Stimulated activated naive CD8-positive, alpha-beta T cell treated with anti-CD3 and anti-CD28 coated beads, Interleukin-15, amount 100 ng/mL, for 72 hours (primary cell): ENCODE results near the gene GPS1.
A peak's percentile ranks its signal among the peaks of the same experiment; 100 is the strongest.

Experiments used
- ATAC-seq: fragments of 150-1000 bp; cut with Tn5 transposase; 2 replicates; pipeline ENCODE4 v1.10.0; 2021; ENCODE audit warnings: mild to moderate bottlenecking, moderate library complexity
- DNase-seq, 2 donors: peaks; one replicate each; pipeline ENCODE4 v3.0.0; 2021 to 2022
- H3K27ac Mint-ChIP-seq, 2 donors: one replicate each; pipeline ENCODE4 v1.8.0; 2022; ENCODE audit warnings: mild to moderate bottlenecking in 2 of 2, mixed read lengths in 2 of 2, moderate library complexity in 2 of 2
- H3K27me3 Mint-ChIP-seq: one replicate; pipeline ENCODE4 v1.8.0; 2022; ENCODE audit warnings: mixed read lengths
- H3K4me1 Mint-ChIP-seq: one replicate; pipeline ENCODE4 v1.8.0; 2022; ENCODE audit warnings: mild to moderate bottlenecking, mixed read lengths
- H3K4me3 Mint-ChIP-seq, 2 donors: one replicate each; pipeline ENCODE4 v1.8.0; 2022; ENCODE audit warnings: mild to moderate bottlenecking in 2 of 2, mixed read lengths in 2 of 2, moderate library complexity in 1 of 2
- H3K9me3 Mint-ChIP-seq, 2 donors: one replicate each; pipeline ENCODE4 v1.8.0; 2022; ENCODE audit warnings: mixed read lengths in 2 of 2

GPS1 gene

DNA sequence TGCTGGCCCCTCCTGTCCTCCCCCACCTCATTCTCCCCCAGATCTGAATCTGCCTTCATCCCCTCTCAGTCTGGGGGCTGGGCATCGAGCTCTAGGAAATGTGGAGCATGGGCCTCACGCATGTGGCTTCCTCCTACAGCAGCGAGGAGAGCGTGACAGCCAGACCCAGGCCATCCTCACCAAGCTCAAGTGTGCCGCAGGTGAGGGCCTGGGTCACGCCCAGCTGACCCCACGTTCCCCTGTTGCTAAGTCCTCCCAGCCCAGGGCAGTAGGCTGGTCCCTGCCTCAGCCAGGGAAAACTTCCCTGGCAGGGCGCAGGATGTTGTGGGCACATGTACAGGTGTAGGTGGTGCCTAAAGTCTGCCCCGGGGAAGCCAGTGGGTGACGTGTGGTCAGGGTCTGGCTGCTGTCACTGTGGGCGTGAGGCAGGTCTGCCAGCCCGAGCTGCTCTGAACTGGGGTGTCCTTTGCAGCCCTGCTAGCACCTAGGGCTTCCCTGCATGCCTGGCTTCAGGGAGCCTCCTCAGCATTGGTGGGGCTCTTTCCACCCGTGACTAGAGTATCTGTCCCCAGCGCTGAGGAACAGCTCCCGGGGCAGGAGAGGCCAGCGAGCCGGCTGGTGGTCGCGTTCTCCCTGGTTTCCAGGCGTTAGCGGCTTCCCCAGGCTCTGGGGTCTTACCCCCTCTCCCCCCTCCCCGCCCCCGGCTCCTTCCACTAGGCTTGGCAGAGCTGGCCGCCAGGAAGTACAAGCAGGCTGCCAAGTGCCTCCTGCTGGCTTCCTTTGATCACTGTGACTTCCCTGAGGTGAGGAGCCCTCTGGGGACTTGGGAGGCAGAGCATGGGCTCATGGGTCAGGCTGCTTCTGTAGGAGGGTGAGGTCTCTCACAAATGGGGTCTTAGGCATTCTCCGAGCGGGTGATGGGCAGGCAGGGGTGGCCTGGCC, 3.6 kb downstream of the GPS1 start:
- Mint-ChIP-seq H3K4me1 (peaks cover 33% of the 10 kb centered on the region), H3K27ac (peak overlapping the region; percentile 13 to 78), H3K4me3 (peak overlapping the region in 1 of 2 donors; percentile 39), H3K9me3 (no peaks in the 10 kb centered on the region), H3K27me3 (no peaks in the 10 kb centered on the region)
- ATAC-seq (no peak), DNase-seq (no peak)

DNA sequence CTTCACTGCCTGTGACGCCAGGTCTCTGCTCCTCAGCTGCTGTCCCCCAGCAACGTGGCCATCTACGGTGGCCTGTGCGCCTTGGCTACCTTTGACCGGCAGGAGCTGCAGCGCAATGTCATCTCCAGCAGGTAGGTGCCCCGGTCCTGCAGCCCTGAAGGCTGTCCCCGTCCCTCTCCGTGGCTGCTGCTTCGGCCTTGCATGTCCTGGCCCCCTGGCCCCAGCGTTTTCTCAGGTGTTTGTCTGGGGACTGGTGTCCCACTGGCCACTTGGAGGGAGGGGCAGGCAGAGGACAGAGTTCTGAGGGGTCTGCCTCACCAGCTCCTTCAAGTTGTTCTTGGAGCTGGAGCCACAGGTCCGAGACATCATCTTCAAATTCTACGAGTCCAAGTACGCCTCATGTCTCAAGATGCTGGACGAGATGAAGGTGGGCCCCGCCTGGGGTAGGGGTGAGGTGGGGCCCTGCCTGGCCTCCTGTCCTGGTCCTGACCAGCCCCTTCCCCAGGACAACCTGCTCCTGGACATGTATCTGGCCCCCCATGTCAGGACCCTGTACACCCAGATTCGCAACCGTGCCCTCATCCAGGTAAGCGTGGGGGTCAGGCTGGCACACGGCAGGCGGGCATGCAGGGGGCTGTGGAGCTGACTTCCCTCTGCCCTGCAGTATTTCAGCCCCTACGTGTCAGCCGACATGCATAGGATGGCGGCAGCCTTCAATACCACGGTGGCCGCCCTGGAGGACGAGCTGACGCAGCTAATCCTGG, 4.4 kb downstream of the GPS1 start:
- Mint-ChIP-seq H3K27ac (peak overlapping the region in 1 of 2 donors; percentile 78), H3K4me1 (peaks cover 31% of the 10 kb centered on the region), H3K4me3 (no peak overlapping the region), H3K9me3 (no peaks in the 10 kb centered on the region), H3K27me3 (no peaks in the 10 kb centered on the region)
- ATAC-seq (no peak), DNase-seq (no peak)

DNA sequence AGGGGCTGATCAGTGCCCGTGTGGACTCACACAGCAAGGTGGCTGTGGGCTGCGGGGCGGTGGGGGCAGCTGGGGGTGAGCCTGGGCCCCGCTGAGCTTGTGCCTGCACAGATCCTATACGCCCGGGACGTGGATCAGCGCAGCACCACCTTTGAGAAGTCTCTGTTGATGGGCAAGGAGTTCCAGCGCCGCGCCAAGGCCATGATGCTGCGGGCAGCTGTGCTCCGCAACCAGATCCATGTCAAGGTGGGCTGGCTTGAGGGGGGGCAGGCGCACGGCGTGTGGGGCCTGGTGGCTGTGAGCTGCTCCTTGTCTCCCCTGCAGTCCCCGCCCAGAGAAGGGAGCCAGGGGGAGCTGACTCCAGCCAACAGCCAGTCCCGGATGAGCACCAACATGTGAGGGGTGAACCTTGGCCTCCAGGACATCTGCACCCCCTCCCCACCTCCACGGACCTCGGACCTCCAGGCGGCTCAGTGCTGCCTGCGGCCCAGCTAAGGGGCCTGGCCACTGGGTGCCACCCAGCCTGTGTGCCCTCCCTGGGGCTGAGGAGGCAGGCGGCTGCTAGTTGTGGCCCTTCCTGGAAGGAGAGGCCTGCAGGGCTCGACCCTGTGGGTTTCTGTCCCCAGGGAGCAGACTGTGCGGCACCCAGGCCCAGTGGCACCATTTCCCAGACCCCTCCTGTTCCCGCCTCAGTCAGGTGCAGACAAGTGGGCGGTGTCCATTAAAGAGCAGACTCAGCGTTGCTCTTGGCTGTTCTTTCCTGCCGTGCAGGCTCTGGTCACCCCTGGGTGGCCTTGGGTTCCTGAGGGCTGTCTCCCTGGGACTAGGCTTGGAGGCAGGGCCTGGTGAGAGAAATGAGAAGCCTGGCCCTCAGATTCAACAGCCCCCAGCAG, 5.3 kb downstream of the GPS1 start:
- Mint-ChIP-seq H3K27me3 (no peaks in the 10 kb centered on the region), H3K9me3 (no peaks in the 10 kb centered on the region), H3K4me3 (no peak overlapping the region), H3K27ac (peak overlapping the region in 1 of 2 donors; percentile 59), H3K4me1 (peaks cover 31% of the 10 kb centered on the region)
- ATAC-seq (no peak), DNase-seq (no peak)

DNA sequence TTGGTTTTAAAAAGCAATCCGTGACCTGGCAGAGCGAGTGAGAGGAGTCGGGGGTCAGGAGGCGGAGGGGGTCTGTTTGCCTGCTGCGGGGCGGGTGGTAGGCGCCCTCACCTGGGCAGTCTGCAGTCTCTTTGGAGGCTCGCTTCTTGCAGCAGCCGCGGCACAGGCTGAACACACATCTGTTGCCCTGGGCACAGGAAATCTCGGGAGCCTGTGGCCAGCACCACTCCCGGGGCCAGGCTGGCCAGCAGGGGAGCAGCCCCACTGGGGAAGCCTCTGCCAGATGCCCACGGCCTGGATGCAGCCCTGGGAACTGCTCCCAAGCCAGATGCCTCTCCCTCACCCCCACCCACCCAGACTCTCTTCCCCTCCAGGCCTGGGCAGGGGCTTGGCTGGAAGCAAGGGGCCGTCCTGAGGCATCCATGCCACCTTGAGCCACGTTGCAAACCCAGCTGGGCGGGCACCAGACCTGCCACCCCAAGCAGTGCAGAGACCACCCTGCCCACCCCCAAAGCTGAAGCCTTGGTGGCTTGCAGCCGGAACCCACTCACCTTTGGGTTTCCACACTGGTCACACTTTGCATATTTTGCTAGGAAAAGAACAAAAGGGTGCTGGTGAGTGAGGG, 6.6 kb downstream of the GPS1 start:
- no peak for DNase-seq
- Mint-ChIP-seq H3K27ac (no peak overlapping the region), H3K4me1 (peaks cover 23% of the 10 kb centered on the region), H3K4me3 (no peak overlapping the region), H3K9me3 (no peaks in the 10 kb centered on the region), H3K27me3 (no peaks in the 10 kb centered on the region)
- no peak for ATAC-seq

DNA sequence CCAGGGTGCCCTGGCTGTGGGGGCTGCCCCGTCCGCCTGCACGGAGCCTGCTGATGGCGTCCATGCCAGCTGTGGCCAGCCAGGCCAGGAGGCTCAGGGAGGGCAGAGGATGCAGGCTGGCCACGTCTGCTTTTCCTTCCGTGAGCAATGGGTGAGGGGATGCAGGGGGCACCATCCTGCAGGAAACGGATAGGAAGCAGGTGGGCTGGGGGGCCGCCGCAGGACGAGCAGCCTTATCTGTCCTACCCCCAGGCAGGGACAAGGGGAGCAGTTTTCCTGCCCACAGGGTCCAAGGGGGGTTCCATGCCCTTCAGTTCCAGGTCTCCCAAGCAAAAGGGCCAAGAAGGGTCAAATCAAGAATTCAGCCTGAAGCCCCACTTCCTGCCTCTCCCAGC, 7.2 kb downstream of the GPS1 start:
- ATAC-seq = no peak
- Mint-ChIP-seq H3K27ac (peak overlapping the region in 1 of 2 donors; percentile 67), H3K4me1 (peaks cover 23% of the 10 kb centered on the region), H3K27me3 (no peaks in the 10 kb centered on the region), H3K9me3 (no peaks in the 10 kb centered on the region), H3K4me3 (no peak overlapping the region)
- no peak for DNase-seq

DNA sequence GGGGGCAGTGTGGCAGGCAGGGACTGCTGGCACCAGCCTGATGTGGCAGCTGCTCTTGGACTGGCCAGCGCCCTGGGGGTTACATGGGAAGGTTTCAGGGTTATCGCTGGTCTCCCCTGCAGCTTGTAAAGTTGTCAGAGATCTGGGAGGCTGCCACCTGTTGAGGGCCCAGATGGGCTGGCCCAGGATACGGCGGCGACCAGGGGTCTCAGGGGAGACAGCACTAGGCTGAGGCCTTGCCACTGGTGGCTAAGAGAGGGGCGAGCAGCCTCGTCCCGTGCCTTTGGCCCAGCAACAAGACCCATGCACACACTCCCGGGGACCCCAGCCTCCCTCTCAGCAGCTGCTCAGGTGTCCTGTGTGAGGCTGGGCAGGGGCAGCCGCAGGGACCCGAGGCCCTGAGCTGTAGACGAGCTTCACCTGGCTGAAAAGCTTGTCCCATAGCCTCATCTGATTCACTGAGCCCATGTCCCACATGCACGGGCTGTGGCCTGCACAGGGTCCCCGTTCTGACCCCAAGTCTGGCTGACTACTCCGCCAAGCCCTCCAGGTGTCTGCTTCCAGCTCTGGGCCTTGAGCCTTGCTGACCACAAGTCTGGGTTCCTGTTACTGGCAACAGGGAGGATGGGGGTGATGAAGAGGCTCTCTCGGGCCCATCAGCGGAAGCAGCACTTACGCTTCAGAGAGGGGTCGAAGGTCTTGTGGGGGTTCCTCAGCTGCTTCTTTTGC, 7.7 kb downstream of the GPS1 start:
- H3K27me3 Mint-ChIP-seq = no peaks in the 10 kb centered on the region
- H3K4me3 Mint-ChIP-seq = no peak overlapping the region
- peaks cover 23% of the 10 kb centered on the region for H3K4me1 Mint-ChIP-seq
- H3K27ac Mint-ChIP-seq = peak overlapping the region in 1 of 2 donors; percentile 67
- H3K9me3 Mint-ChIP-seq = no peaks in the 10 kb centered on the region
- ATAC-seq (no peak), DNase-seq (no peak)

DNA sequence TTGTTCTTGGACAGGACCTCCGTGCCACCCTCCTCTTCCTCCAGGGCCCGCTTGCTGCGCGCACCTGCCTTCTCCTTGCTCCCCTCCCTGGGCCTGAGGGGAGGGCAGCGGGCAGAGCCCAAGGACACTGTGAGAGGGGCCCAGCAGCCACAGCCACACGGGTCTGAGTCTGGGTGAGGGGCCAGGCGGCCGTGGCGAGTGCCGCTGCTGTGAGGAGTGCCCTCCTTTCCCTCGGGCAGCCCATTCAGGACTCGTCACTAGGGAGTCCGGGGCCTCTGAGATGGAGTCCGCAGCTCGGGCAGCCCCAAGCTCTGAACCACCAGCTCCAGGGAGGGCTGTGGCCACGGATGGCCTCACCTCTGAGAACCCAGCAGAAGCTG, 8.3 kb downstream of the GPS1 start:
- no peak for DNase-seq
- H3K4me1 Mint-ChIP-seq = peaks cover 25% of the 10 kb centered on the region
- no peak overlapping the region for H3K4me3 Mint-ChIP-seq
- H3K27me3 Mint-ChIP-seq = no peaks in the 10 kb centered on the region
- no peak for ATAC-seq
- H3K27ac Mint-ChIP-seq = peak overlapping the region in 1 of 2 donors; percentile 88
- H3K9me3 Mint-ChIP-seq = no peaks in the 10 kb centered on the region

DNA sequence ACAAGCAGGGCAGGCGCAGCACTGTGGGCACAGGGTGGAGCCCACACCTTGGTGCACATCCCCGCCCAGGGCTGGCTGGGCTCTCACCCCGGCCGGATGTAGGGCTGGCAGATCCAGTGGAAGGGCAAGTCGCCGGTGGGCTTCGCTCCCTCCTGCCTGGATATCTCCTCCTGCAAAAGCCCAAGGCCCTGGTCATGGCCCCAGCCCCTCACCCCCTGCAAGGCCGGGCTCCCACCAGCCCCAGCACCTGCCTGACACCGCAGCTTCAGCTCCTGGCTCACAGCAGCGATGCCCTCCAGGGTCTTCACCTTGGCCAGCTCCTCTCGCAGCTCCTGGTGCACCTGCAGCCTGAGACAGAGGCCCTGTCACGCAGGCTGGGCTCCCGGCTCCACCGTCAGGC, 8.9 kb downstream of the GPS1 start:
- peaks cover 21% of the 10 kb centered on the region for H3K4me1 Mint-ChIP-seq
- DNase-seq (no peak), ATAC-seq (no peak)
- H3K9me3 Mint-ChIP-seq = no peaks in the 10 kb centered on the region
- H3K4me3 Mint-ChIP-seq = no peak overlapping the region
- peak overlapping the region in 1 of 2 donors; percentile 88 for H3K27ac Mint-ChIP-seq
- no peaks in the 10 kb centered on the region for H3K27me3 Mint-ChIP-seq

DNA sequence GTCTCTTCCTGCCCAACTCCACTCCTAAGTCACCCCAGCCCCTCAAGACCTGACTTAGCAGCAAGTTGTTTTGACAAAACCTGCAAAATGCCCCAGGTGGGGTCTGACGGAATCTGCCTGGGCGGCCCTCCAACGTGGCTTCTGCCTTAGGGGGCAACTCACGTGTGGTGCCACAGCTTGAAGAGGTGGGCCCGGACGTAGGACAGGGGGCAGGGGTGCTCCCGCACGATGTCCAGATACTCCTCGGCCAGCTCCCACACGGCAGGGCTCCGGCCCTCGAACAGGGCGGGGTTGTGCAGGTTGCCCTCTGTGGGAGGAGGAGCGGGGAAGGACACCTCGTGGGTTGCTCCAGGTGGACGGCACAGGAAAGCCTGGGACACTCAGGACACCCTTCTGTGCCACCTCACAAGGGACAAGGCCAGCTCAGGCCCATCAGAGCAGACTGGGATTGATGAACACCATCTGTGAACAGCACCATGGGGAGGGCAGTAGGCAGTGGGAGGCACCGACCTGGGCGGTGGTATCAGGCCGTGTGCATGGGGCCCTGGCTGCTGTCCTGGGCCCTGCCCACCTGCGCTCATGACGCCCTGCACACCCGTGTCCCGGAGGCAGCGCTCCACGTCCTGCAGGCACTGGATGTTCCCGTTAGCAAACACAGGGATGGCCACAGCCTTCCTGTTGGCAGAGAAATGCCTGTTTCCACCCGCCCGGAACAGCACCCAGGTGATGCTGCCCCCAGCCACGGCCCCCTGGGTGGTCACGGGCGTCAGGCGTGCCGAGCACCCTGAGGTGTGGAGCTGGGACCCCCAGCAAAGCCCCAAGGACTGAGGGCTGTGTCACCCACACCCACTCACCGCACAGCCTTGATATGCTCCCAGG, 9.6 kb downstream of the GPS1 start:
- Mint-ChIP-seq H3K27ac (peak overlapping the region in 1 of 2 donors; percentile 6), H3K4me3 (no peak overlapping the region), H3K27me3 (no peaks in the 10 kb centered on the region), H3K9me3 (no peaks in the 10 kb centered on the region), H3K4me1 (peaks cover 25% of the 10 kb centered on the region)
- no peak for ATAC-seq
- DNase-seq = no peak

DNA sequence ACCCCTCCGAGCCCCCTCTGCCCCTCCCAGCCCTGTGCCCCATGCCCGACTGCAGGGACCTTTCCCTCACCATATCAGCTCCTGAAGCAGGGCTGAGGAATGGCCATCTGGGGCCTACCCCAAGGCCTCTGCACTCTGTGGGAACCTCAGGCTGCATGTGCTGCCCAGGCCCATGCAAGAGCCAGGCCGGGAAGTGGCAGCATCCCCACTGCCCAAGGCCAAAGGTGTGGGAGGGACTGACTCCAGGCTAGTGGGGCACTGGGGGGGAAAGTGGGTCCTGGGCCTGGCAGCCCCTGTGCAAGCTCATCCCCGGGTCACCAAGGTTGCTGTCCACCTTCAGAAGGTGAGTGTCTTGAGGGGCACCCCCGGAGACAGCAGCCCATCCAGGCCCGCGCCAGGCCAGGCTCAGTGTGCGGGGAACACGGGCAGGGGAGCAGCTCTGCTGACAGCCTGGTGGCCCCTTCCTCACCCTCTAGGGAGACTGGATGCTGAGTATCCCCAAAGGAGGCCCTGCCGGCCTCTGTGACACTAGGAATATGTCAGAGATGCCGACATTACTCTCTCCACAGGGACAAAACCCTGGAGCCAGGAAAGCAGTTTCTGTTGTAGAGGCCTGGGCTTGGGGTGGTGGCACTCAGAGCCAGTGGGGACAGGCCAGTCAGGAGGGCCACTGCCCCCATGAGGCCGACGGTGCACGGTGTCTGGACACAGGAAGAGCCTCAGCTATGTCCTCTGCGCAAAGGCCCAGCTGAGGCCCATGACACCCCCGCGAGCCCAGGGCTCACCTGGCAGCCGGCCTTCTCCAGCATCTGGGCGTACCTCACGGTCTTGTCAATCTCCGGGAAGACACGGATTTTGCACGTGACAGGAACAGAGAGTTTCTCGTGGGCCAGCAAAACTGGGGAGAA, 10.6 kb downstream of the GPS1 start:
- H3K27ac Mint-ChIP-seq = no peak overlapping the region
- no peak for DNase-seq
- peaks cover 29% of the 10 kb centered on the region for H3K4me1 Mint-ChIP-seq
- ATAC-seq = no peak
- no peaks in the 10 kb centered on the region for H3K9me3 Mint-ChIP-seq
- no peak overlapping the region for H3K4me3 Mint-ChIP-seq
- H3K27me3 Mint-ChIP-seq = no peaks in the 10 kb centered on the region

DNA sequence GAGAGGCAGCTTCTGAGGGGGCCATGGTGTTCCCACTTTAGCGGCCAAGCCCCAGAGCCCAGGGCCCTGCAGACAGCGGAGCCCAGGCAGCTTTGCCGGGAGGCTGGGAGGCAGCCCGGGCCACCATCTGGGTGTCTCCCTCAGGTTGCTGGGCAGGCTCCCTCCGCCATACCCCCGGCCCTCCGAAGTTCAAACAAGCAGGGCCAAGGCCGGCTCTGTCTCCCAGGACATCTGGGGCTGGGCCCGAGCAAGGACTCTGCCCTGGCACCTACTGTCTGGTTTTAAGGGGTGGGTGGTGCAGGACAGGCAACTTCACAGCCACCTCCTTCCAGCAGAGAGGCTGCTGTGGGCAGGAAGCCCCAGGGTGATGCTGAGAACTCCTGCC, 11.3 kb downstream of the GPS1 start:
- Mint-ChIP-seq H3K4me3 (no peak overlapping the region), H3K27ac (no peak overlapping the region), H3K4me1 (peaks cover 29% of the 10 kb centered on the region), H3K27me3 (no peaks in the 10 kb centered on the region), H3K9me3 (no peaks in the 10 kb centered on the region)
- DNase-seq = no peak
- no peak for ATAC-seq

DNA sequence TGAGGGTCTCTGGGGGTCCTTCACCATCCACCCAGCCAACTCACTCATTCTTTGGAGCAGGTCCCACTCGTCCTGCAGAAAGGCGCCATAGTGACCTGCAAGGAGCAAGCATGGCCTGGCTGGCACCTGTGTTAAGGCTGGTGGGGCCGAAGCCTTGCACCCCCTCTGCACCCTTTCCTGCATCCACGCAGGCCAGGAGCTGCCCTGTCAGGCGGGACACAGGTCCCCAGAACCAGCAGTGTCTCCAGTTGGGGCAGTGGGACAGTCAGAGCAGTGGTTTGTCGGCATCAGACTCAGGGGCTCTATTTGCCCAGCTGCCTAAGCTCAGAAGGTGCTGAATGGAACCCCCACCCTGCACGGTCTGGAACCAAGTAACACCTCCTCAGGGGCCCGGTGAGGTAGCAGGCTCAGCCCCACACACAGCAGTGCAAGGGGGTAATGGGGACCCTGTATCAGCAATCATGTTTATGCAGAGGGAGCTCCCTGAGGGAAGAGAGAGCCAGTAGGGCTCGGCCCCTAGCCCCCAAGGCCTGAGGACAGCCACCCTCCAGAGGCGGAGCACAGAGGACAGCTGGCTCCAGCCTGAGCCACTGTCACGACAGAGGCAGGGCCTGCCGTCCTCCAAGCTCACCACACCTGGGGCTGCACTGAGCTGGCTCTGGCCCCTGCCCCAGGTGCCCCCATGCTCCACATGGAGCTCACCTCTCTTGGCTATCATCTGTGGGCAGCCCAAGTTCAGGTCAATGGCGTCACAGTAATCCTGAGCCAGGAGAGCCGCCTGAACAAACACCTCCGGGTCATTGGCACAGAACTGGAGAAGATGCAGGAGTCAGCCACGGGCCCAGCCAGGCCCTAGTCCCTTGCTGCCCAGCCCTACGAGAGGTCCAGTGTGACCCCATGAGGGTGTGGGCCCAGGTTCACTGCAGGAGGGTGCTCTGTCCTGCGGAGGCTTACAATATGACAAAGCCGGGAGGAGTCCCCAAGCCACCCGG, 12.0 kb downstream of the GPS1 start:
- DNase-seq (no peak), ATAC-seq (no peak)
- Mint-ChIP-seq H3K4me3 (peak overlapping the region; percentile 64 to 84), H3K4me1 (peaks cover 29% of the 10 kb centered on the region), H3K27ac (peak overlapping the region in 1 of 2 donors; percentile 42), H3K27me3 (no peaks in the 10 kb centered on the region), H3K9me3 (no peaks in the 10 kb centered on the region)
